HL-60 (cell line): ENCODE data around the gene MAP3K13.

ENCODE experiments used
- CTCF ChIP-seq: IDR thresholded peaks from one replicate; pipeline ENCODE4 v1.5.1; 2011; ENCODE audit warnings: low read length, control low read depth, inconsistent platforms; ENCODE audit not compliant: insufficient read depth
- POLR2AphosphoS5 ChIP-seq: IDR thresholded peaks from 2 replicates; pipeline ENCODE4 v1.6.1; 2012; ENCODE audit warnings: low read depth

- TF ChIP-seq CTCF, result no peak
- TF ChIP-seq POLR2AphosphoS5, result no peak
These were observed 46.1 kb upstream of the MAP3K13 start for GRCh38 chr3:185316740-185317412.
